Measurements from ENCODE around the gene SEL1L2.

The SEL1L2 gene

GRCh38 chr20:13810446-13810845 is 180.0 kb downstream of the SEL1L2 start:
- DNase-seq, result no peak

DNA sequence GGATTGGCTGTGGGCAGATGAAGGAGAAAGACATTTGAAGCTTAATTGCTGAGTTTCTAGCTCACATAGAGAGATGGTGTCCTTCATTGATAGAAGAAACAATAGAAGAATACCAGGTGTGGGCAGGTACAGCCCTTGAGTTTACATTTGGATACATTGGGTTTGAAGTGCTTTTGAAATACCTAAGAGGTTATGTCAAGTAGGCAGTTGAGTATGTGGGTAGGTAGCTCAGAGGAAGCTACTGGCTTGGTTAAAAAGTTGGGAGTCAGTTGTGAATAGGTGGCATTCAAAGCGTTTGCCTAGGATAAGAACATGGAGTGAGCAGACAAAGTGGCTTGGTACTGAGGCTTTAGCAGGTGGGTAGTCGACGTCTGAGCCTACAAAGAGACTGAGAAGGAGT is 180.6 kb downstream of the SEL1L2 start:
- DNase-seq, result no peak

- no peak for DNase-seq
Measured at GRCh38 chr20:13809373-13809772, 181.0 kb downstream of the SEL1L2 start.

- no peak for DNase-seq
Measured at GRCh38 chr20:13800728-13801134, 189.7 kb downstream of the SEL1L2 start.

DNA sequence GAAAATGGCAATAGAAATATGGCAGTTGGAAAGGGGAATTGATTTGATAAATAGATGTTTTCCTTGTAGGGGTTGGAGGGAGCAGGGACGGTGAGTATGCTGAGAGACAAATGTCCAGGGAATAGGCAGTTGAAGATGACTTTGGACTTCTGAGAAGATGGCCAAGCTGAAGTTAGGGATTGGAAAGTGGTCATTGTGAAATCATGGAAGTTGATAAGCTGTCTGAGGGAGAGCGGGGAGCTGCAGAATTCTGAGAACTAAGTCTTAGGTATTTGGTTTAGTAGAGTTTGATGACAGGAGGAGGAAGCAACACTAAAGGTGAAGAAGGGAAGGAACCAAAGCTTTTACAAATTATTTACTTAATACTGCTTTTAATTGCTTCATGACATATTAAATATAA is 190.4 kb downstream of the SEL1L2 start:
- no peak for DNase-seq

All from SIG-M5 (cell line).